ENCODE results near the gene SEMA5B.

DNA sequence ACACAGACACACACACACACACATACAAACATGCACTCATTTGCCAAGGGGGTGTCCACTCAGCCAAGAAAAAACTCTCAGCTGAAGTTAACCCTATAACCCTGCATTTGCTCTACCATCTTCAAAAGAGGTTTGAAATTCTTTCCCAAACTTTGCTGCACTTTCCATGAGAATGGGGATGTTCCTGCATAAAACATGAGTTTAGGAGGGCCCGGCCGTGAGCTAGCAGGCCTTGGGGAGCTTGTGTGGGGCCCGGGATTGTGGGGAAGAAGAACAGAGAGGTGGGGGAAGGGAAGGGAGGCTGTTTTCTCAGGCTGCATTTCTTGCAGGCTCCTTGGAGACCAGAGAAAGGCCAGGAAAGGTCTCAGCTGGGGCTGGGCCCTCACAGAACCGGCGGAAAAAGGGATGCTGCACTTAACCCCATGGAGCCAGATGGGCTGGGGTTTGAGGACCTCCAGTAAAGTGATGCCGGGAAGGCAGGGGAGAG, 40.8 kb downstream of the SEMA5B start:
- TF ChIP-seq CTCF (IDR thresholded peaks at IDR 0.05; ENCODE audit: insufficient read depth, low read length, poor library complexity, severe bottlenecking) (no peak), EZH2phosphoT487 (conservative IDR thresholded peaks at IDR 0.05; ENCODE audit: low read length) (no peak)
